DMS 273 (cell line): Measurements from ENCODE around the gene LRP3.
"Not testable (repeated sequence)": the region's sequence is repeated elsewhere in the genome, so short reads cannot be mapped to it uniquely, and the experiment has no call there.

ENCODE experiments used
- DNase-seq: peaks from one replicate; lab custom pipeline; 2025; ENCODE audit not compliant: unreplicated experiment; lab: John Stamatoyannopoulos, UW

LRP3 gene

GRCh38 chr19:33175886-33176669 lies 18.1 kb upstream of the LRP3 start:
- peak; percentile 64 for DNase-seq

GRCh38 chr19:33176670-33177416 lies 17.3 kb upstream of the LRP3 start:
- DNase-seq, result peak; percentile 99

GRCh38 chr19:33177417-33177979 lies 16.6 kb upstream of the LRP3 start:
- DNase-seq, result peak; percentile 85

- no peak for DNase-seq
Observed at GRCh38 chr19:33186431-33187182, 7.5 kb upstream of the LRP3 start.

- DNase-seq, result no peak
Observed at GRCh38 chr19:33187183-33187540, 7.0 kb upstream of the LRP3 start.

- DNase-seq, result no peak
Observed at GRCh38 chr19:33189453-33189852, 4.7 kb upstream of the LRP3 start.

GRCh38 chr19:33191092-33191491 lies 3.0 kb upstream of the LRP3 start:
- DNase-seq, result not testable (repeated sequence)

GRCh38 chr19:33191501-33191900 lies 2.6 kb upstream of the LRP3 start:
- DNase-seq, result no peak

- DNase-seq, result peak; percentile 37
Observed at GRCh38 chr19:33192010-33192409, 2.1 kb upstream of the LRP3 start.

GRCh38 chr19:33193269-33193864 lies 763 bp upstream of the LRP3 start:
- no peak for DNase-seq

GRCh38 chr19:33194532-33194885 lies 379 bp downstream of the LRP3 start:
- peak; percentile 62 for DNase-seq

- DNase-seq, result peak; percentile 62
Observed at GRCh38 chr19:33194886-33195644, 935 bp downstream of the LRP3 start.

GRCh38 chr19:33195645-33196347 lies 1.7 kb downstream of the LRP3 start:
- DNase-seq, result no peak

- no peak for DNase-seq
Observed at GRCh38 chr19:33196446-33197193, 2.5 kb downstream of the LRP3 start.

GRCh38 chr19:33197591-33198000 lies 3.5 kb downstream of the LRP3 start:
- no peak for DNase-seq

GRCh38 chr19:33198169-33198568 lies 4.0 kb downstream of the LRP3 start:
- no peak for DNase-seq

- DNase-seq, result no peak
Observed at GRCh38 chr19:33199441-33200265, 5.5 kb downstream of the LRP3 start.

GRCh38 chr19:33201473-33201872 lies 7.3 kb downstream of the LRP3 start:
- no peak for DNase-seq
